Vagina (tissue), 2 donors: ENCODE measurements around the gene ADAMTS12.

Source experiments
- CTCF ChIP-seq, 3 experiments: fragments of 450-650 bp in 2 of 3; fragments of 200-600 bp in 1 of 3; sonication (generic) in 1 of 3; IDR thresholded peaks; one replicate each; pipeline ENCODE4 v1.5.1; 2017 to 2019; ENCODE audit warnings: antibody characterized with exemption in 3 of 3, mild to moderate bottlenecking in 2 of 3, moderate library complexity in 2 of 3
- POLR2A ChIP-seq, 2 donors: fragments of 450-650 bp; IDR thresholded peaks; one replicate each; pipeline ENCODE4 v1.6.1; 2017; ENCODE audit warnings: antibody characterized with exemption in 2 of 2, mild to moderate bottlenecking in 2 of 2, moderate library complexity in 2 of 2

- TF ChIP-seq CTCF (IDR thresholded peaks at IDR 0.05) (no peak), POLR2A (IDR thresholded peaks at IDR 0.05) (no peak)
Measured at GRCh38 chr5:33719769-33720168, 172.0 kb downstream of the ADAMTS12 start.
